Raji (cell line): ENCODE data around the gene RASAL2.

Experiments
- POLR2A ChIP-seq: IDR thresholded peaks from 2 replicates; pipeline ENCODE4 v1.6.1; 2011; ENCODE audit warnings: low read depth, low read length, control low read depth; ENCODE audit not compliant: insufficient read depth

The RASAL2 gene

GRCh38 chr1:178166429-178167024 lies 72.6 kb downstream of the RASAL2 start:
- no peak for TF ChIP-seq POLR2A

DNA sequence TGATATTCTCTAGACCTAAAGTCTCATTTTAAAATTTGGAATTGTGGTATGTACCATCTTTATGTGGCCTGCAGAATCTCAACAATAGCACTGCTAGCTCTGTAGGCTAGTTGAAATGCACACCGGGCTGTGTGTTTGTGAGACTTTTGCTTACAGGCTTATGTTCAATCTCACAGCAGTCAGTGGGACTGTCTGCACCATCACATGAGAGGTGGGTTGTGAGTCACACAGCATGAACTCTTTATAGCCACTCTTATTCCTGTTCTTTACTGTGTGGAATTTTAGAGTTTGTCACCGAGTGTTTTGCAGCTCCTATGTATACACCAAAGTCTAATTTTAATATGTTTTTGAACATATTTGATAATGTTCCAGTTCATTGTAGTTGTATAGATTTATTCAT lies 74.6 kb downstream of the RASAL2 start:
- no peak for TF ChIP-seq POLR2A

DNA sequence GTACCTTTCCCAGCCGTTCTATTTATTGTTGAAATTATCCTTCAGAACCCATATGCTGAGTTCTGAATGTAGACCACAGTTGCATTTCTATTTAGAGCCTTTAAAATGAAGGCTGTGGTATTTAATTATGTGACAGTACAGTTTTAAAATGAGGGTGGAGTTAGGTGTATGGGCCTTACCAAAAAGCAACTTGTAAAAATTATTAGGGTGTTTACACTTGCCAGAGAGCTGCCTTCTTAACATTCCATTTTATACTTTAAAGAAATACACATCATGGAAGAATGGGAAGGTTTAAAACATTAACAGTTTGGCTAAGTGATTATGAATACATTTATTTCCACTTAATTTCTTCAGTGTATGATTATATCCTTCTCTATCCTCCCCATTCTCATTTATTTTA lies 75.7 kb downstream of the RASAL2 start:
- no peak for TF ChIP-seq POLR2A

DNA sequence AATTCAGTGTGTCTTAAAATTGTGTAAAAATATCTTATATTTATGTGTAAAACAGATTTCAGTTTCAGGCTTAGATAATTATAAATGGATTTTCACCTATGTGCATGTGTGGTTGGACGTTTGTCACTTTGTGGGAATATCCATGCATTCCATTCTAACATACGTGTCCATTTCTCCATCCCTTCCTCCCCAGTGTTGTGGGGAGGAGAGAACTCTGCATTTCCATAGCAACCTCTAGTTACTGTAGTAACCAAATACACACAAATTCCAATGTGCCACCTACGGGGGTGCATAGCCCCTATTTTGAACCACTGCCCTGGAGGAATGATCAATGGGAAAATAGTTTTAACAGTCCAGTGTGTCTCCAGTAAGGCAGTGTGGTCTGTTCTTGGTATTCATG lies 79.0 kb downstream of the RASAL2 start:
- TF ChIP-seq POLR2A: no peak

- TF ChIP-seq POLR2A: no peak
Measured at GRCh38 chr1:178174539-178174938, 80.6 kb downstream of the RASAL2 start.

GRCh38 chr1:178180405-178180804 lies 86.5 kb downstream of the RASAL2 start:
- TF ChIP-seq POLR2A: no peak

DNA sequence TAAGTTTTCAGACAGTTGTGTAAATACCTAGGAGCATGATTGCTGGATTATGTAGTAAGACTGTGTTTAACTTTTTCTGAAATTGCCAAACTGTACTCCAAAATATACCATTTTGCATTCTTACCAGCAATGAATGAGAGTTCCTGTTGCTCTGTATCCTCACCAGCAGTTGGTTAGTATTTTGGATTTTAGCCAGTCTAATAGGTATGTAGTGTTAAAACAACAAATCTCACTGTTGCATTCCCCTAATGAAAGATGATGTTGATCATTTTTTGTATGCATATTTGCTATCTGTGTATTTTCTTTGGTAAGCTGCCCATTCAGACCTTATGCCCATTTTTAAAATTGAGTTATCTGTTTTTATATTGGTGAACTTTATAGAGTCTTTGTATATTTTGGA lies 89.9 kb downstream of the RASAL2 start:
- no peak for TF ChIP-seq POLR2A

GRCh38 chr1:178188306-178188705 lies 94.4 kb downstream of the RASAL2 start:
- TF ChIP-seq POLR2A: no peak

DNA sequence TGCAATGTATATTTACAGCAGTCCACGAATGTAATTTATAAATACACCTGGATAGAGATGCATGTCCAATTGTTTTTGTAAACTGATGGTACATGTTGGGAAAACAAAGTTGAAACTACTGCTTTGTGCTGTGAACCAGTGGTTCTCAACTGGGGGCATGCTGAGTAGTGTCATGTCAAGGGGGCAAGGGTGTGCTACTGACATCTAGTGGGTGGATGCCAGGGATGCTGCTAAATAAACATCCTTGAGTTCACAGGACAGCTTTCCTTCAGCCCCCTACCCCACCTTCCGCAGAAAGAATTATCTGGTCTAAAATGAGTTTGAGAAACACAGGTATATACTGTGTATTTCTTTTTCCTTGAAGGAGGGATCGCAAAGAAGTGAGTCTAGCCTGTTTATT lies 95.9 kb downstream of the RASAL2 start:
- TF ChIP-seq POLR2A: no peak

DNA sequence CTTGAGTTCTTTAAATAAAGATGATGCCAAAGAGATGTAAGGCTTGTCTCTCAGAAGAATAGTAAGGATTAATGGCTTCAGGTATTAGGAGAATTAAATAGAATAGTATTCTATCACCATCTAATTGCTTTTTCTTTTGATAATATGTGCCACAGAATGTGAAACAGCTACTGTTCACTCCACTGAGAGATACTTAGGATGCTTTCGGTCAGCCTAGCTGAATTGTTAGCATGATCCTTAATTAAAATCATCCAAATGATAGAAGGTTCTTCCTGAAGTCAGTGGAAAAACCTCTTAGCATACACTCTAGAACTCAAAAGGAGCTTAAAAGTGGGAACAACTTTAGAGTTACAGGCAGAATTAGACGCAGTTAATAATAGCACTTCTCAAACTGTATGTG lies 97.0 kb downstream of the RASAL2 start:
- no peak for TF ChIP-seq POLR2A

- no peak for TF ChIP-seq POLR2A
Measured at GRCh38 chr1:178192686-178193085, 98.8 kb downstream of the RASAL2 start.

GRCh38 chr1:178196631-178197030 lies 102.7 kb downstream of the RASAL2 start:
- no peak for TF ChIP-seq POLR2A

DNA sequence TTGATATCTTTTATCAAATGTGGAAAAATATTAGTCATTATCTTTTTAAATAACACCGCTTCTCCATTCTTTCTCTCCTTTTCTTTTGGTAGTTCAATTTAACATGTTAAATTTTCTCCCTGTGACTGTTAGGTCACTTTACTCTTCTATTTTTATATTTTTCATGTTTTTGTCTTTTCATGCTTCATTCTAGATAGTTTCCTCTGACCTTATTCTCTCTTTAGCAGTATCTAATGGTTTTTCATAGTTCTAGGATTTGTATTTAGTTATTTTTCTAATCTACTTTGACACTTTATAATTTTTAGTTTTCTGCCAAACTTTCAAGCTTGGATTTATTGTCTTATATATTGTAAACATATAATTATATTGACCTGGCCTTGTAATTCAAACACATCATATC lies 116.0 kb downstream of the RASAL2 start:
- no peak for TF ChIP-seq POLR2A

GRCh38 chr1:178218550-178218949 lies 124.6 kb downstream of the RASAL2 start:
- TF ChIP-seq POLR2A: no peak

DNA sequence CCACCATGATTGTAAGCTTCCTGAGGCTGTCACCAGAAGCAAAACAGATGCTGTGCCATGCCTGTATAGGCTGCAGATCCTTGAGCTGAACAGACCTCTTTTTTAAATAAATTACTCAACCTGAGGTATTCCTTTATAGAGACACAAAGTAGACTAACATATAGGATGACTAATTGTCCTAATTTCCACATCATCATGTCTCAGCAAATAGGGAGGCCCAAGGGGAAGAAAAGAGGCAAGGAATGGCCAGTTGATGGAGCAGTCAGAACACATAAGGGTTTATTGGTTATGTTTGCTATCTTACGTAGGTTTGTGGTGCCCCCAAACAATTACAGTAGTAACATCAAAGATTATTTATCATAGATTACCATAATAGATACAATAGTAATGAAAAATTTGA lies 126.2 kb downstream of the RASAL2 start:
- no peak for TF ChIP-seq POLR2A

- TF ChIP-seq POLR2A: no peak
Measured at GRCh38 chr1:178223289-178223688, 129.4 kb downstream of the RASAL2 start.

GRCh38 chr1:178224358-178224757 lies 130.5 kb downstream of the RASAL2 start:
- no peak for TF ChIP-seq POLR2A
